ENCODE data around the gene TTC13. TPM values are rescaled to one million over a fixed set of nuclear protein-coding genes. Genes with fewer than 3 reads are reported as not detected.

Gene TTC13
- total RNA-seq, 4 donors from 2014 or later: 14.4 to 28.5 (median 26.1) TPM

DNA sequence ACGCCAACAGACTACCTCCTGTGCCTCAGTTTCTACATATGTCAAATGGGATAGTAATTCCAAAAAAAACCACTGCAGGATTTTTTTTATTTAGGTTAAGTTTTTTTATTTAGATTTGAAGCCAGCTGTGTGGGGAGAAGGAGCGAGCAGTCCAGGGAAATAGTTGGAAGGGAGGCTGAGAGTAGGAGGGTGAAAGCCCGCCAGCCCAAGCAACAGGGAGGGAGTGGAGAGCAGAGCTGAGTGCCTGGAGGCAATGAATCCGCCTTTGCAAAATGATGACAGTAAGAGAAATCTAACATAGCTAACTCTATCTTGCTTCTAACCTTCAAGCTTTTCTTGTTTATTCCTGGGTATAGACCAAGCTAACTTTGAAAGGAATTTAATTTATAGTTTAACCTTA is 94.7 kb downstream of the TTC13 start:
- Histone ChIP-seq H3K4me3 (replicated peaks in 1 of 3) (no peak overlapping the region), H3K9me3 (no peaks in the 10 kb centered on the region), H3K27me3 (no peaks in the 10 kb centered on the region), H3K36me3 (no peaks in the 10 kb centered on the region), H3K4me1 (peaks cover 0 to 15% of the 10 kb centered on the region in 2 donors), H3K27ac (no peak overlapping the region)
- WGBS, 2 donors: 64 to 65% methylated on average over 4 of the region's 4 CpGs
- TF ChIP-seq, protein P1, sequence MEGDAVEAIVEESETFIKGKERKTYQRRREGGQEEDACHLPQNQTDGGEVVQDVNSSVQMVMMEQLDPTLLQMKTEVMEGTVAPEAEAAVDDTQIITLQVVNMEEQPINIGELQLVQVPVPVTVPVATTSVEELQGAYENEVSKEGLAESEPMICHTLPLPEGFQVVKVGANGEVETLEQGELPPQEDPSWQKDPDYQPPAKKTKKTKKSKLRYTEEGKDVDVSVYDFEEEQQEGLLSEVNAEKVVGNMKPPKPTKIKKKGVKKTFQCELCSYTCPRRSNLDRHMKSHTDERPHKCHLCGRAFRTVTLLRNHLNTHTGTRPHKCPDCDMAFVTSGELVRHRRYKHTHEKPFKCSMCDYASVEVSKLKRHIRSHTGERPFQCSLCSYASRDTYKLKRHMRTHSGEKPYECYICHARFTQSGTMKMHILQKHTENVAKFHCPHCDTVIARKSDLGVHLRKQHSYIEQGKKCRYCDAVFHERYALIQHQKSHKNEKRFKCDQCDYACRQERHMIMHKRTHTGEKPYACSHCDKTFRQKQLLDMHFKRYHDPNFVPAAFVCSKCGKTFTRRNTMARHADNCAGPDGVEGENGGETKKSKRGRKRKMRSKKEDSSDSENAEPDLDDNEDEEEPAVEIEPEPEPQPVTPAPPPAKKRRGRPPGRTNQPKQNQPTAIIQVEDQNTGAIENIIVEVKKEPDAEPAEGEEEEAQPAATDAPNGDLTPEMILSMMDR (IDR thresholded peaks at IDR 0.05): no peak
- no peak for TF ChIP-seq POLR2A (IDR thresholded peaks at IDR 0.05)
- no peak for DNase-seq
- intact Hi-C loops (cut with DNase I): no loop called here

DNA sequence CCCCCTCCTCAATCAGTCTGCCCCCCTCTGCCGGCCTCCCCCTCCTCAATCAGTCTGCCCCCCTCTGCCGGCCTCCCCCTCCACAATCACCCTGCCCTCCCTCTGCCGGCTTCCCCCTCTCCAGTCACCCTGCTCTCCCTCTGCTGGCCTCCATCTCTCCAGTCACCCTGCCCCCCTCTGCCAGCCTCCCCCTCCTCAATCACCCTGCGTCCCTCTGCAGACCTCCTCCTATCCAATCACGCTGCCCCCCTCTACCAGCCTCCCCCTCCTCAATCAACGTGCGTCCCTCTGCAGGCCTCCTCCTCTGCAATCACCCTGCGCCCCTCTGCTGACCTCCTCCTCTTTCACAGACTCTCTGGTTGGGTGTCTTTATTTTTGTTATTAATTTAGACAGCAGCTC is 98.9 kb downstream of the TTC13 start:
- peaks cover 0 to 15% of the 10 kb centered on the region in 2 donors for H3K4me1 ChIP-seq
- TF ChIP-seq POLR2A (IDR thresholded peaks at IDR 0.05): no peak
- TF ChIP-seq, protein P1 (IDR thresholded peaks at IDR 0.05): no peak
- H3K4me3 ChIP-seq (replicated peaks in 1 of 3): no peak overlapping the region
- H3K9me3 ChIP-seq: no peaks in the 10 kb centered on the region
- 45 to 50% methylated on average over 7 of the region's 8 CpGs for whole genome bisulfite sequencing, 2 donors
- H3K36me3 ChIP-seq: no peaks in the 10 kb centered on the region
- H3K27me3 ChIP-seq: no peaks in the 10 kb centered on the region
- no peak overlapping the region for H3K27ac ChIP-seq
- no peak for DNase-seq
- intact Hi-C loops (cut with DNase I): no loop called here

DNA sequence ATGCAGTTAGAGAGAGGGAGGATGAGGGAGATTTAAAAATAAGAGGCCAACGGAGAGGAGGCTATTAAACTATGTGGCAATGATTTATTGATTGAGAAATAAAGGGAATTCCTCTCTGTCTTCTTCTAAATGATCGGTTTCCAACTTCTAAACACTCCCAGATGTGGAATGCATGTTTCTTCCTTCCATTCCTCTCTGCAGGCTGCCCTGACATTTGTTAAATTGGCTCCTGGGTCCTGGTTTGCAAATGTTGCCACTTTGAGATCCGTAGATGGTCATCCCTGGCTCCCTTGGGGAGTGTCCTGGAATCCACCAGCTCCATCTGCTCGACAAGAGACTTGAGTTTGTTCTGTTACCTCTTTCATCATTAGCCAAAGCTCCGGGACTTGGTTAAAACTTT is 100.1 kb downstream of the TTC13 start:
- Histone ChIP-seq H3K27ac (no peak overlapping the region), H3K9me3 (no peaks in the 10 kb centered on the region), H3K4me1 (peaks cover 0 to 15% of the 10 kb centered on the region in 2 donors), H3K4me3 (replicated peaks in 1 of 3) (no peak overlapping the region), H3K27me3 (no peaks in the 10 kb centered on the region), H3K36me3 (no peaks in the 10 kb centered on the region)
- intact Hi-C loops (cut with DNase I): no loop called here
- TF ChIP-seq, protein P1 (IDR thresholded peaks at IDR 0.05): no peak
- no peak for TF ChIP-seq POLR2A (IDR thresholded peaks at IDR 0.05)
- 41 to 43% methylated on average over 5 of the region's 5 CpGs for WGBS, 2 donors
- peak in 1 of 2 donors; percentile 27 for DNase-seq

DNA sequence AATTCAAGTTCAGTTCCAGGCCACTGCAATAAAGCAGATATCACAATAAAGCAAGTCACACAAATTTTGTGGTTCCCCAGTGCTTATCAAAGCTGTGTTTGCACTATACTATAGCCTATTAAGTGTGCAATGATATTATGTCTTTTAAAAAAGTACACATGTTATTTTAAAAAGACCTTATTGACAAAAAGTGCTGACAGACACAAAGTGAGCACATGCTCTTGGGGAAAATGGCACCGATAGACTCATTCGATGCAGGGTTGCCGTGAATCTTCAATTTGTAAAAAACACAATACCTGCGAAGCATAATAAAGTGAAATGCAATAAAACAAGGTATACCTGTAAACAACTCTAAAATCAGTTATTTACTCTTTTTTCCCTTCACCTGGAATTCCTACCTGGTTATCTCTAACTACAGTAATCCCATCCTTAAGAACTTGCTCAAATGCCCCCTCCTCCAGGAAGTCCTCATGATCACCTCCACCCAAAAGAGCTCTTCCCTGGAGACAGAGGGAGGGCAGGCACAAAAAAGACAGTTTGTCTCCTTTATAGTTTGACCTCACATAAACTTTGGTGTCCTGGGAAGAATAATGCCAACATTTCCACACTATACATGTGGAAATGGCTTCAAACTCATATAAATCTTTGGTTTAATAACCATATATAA is 100.6 kb downstream of the TTC13 start:
- H3K4me1 ChIP-seq: peaks cover 0 to 15% of the 10 kb centered on the region in 2 donors
- DNase-seq: no peak
- H3K4me3 ChIP-seq (replicated peaks in 1 of 3): no peak overlapping the region
- no peak overlapping the region for H3K27ac ChIP-seq
- no peaks in the 10 kb centered on the region for H3K27me3 ChIP-seq
- no peaks in the 10 kb centered on the region for H3K9me3 ChIP-seq
- WGBS, 2 donors: 93% methylated on average over 4 of the region's 4 CpGs
- intact Hi-C loops (cut with DNase I): no loop called here
- TF ChIP-seq POLR2A (IDR thresholded peaks at IDR 0.05): no peak
- TF ChIP-seq, protein P1 (IDR thresholded peaks at IDR 0.05): no peak
- no peaks in the 10 kb centered on the region for H3K36me3 ChIP-seq

DNA sequence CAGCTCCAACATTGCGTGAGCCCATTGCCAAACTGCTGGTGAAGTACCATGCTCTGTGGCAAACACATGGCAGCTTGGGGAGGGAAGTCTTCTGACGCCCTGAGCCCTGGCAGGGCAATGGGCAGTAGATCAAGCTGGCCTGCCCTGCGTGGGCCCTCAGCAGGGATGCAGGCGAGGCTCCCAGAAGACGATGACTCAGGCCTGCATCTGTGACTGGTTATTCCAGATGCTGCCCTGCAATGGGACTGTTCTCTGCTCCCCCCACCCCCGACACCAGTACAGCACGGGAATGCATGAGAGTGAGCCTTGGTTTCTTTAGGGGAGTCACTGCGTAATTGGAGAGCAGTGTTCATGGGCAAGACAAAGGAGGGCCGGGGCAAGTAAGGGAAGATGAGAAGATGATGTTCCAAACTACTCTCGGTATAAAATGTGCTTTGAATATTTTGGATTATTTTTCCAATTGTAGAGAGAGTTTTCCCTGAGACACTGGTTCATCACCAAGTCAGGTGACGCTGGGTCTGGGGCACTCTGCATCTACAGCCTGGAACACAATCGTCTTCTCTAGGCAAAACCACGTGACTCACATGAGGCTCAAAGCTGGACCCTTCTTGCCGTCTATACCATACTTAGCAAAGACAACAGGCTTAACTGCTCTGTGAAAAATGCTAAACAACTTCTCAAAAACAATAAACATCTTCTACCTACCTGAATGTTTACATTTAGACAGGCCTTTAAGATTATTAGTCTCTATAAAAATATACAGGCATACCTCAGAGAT is 101.3 kb downstream of the TTC13 start:
- no peak overlapping the region for H3K27ac ChIP-seq
- intact Hi-C loops (cut with DNase I): no loop called here
- 83 to 84% methylated on average over 14 of the region's 14 CpGs for WGBS, 2 donors

More for the DNA sequence above, 101.3 kb downstream of the TTC13 start:
- H3K36me3 ChIP-seq: no peaks in the 10 kb centered on the region
- H3K4me1 ChIP-seq: peaks cover 0 to 14% of the 10 kb centered on the region in 2 donors
- TF ChIP-seq, protein P1 (IDR thresholded peaks at IDR 0.05): no peak
- TF ChIP-seq POLR2A (IDR thresholded peaks at IDR 0.05): no peak
- no peak overlapping the region for H3K4me3 ChIP-seq (replicated peaks in 1 of 3)
- DNase-seq: no peak
- no peaks in the 10 kb centered on the region for H3K9me3 ChIP-seq
- no peaks in the 10 kb centered on the region for H3K27me3 ChIP-seq

All from thyroid gland (tissue), 4 donors.